HEK293T (cell line): ENCODE measurements around the gene AUNIP.

ENCODE experiments used
- SP1 ChIP-seq: fragments of 450-650 bp; IDR thresholded peaks from 2 replicates; pipeline ENCODE4 v1.6.1; 2017
- ZNF384 ChIP-seq: fragments of 450-650 bp; IDR thresholded peaks from 2 replicates; pipeline ENCODE4 v1.6.1; 2016

- TF ChIP-seq ZNF384 (no peak), SP1 (no peak)
These were observed 14.5 kb downstream of the AUNIP start for GRCh38 chr1:25844536-25845337.
